ENCODE data around the gene C2CD4C.

Gene C2CD4C

GRCh38 chr19:379796-380195, 29.2 kb downstream of the C2CD4C start:
- DNase-seq, result no peak

GRCh38 chr19:378706-379105, 30.2 kb downstream of the C2CD4C start:
- no peak for DNase-seq

GRCh38 chr19:377801-378581, 31.0 kb downstream of the C2CD4C start:
- DNase-seq, result no peak

- DNase-seq, result no peak
These were observed 32.9 kb downstream of the C2CD4C start for GRCh38 chr19:376111-376470.

GRCh38 chr19:375395-376110, 33.4 kb downstream of the C2CD4C start:
- DNase-seq, result no peak

GRCh38 chr19:374886-375235, 34.1 kb downstream of the C2CD4C start:
- DNase-seq, result no peak

GRCh38 chr19:374183-374885, 34.6 kb downstream of the C2CD4C start:
- DNase-seq, result no peak

- no peak for DNase-seq
These were observed 35.4 kb downstream of the C2CD4C start for GRCh38 chr19:373391-374182.

GRCh38 chr19:372306-372890, 36.5 kb downstream of the C2CD4C start:
- DNase-seq, result no peak

- no peak for DNase-seq
These were observed 37.3 kb downstream of the C2CD4C start for GRCh38 chr19:371501-372168.

- DNase-seq, result no peak
These were observed 38.2 kb downstream of the C2CD4C start for GRCh38 chr19:370641-371330.

- no peak for DNase-seq
These were observed 39.1 kb downstream of the C2CD4C start for GRCh38 chr19:369876-370275.

- DNase-seq, result no peak
These were observed 39.7 kb downstream of the C2CD4C start for GRCh38 chr19:369256-369655.

- DNase-seq, result no peak
These were observed 40.3 kb downstream of the C2CD4C start for GRCh38 chr19:368630-369024.

GRCh38 chr19:367963-368629, 40.9 kb downstream of the C2CD4C start:
- no peak for DNase-seq

- DNase-seq, result no peak
These were observed 41.4 kb downstream of the C2CD4C start for GRCh38 chr19:367561-367960.

GRCh38 chr19:366951-367350, 42.0 kb downstream of the C2CD4C start:
- no peak for DNase-seq

- DNase-seq, result no peak
These were observed 42.7 kb downstream of the C2CD4C start for GRCh38 chr19:366205-366783.

GRCh38 chr19:364496-365287, 44.3 kb downstream of the C2CD4C start:
- DNase-seq, result no peak

- no peak for DNase-seq
These were observed 46.3 kb downstream of the C2CD4C start for GRCh38 chr19:362683-363082.

All from hematopoietic multipotent progenitor cell treated with erythropoietin and hydrocortisone succinate and interleukin-3 and kit ligand, for 8 days (in vitro differentiated cells).